ENCODE measurements around the gene RIN3.
"Not testable (repeated sequence)": the region's sequence is repeated elsewhere in the genome, so short reads cannot be mapped to it uniquely, and the experiment has no call there.

The RIN3 gene

GRCh38 chr14:92701826-92702225 is 188.2 kb downstream of the RIN3 start:
- no peak for DNase-seq
- in situ Hi-C loops (cut with HindIII; ENCODE audit: low pct_ligation_motif_present, low pct_unique_long_range_greater_than_20kb, low sequenced_read_pairs), result no loop called here

- in situ Hi-C loops (cut with HindIII; ENCODE audit: low pct_ligation_motif_present, low pct_unique_long_range_greater_than_20kb, low sequenced_read_pairs), result no loop called here
- DNase-seq, result no peak
Observed at GRCh38 chr14:92702441-92702918, 188.9 kb downstream of the RIN3 start.

DNA sequence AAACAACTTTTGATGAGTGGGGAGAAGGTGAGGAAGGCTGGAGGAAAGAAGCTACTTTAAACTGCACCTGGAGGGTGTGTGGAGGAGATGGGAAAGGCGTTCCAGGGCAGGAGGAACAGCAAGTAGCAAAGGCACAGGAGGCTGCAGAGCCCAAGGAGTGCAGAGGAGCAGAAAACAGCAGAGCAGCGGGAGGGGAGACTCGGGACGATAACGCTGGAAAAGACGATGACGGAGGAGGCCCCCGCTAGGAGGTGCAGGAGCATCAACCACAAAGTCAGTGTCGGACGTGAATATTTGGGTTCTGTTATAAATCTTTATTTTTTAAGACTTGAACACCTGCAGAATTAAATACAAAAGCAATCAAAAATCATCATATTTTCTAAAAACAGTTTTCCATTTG is 189.9 kb downstream of the RIN3 start:
- no peak for DNase-seq
- in situ Hi-C loops (cut with HindIII; ENCODE audit: low pct_ligation_motif_present, low pct_unique_long_range_greater_than_20kb, low sequenced_read_pairs), result no loop called here

- no peak for DNase-seq
- in situ Hi-C loops (cut with HindIII; ENCODE audit: low pct_ligation_motif_present, low pct_unique_long_range_greater_than_20kb, low sequenced_read_pairs), result no loop called here
Observed at GRCh38 chr14:92704036-92704804, 190.6 kb downstream of the RIN3 start.

- DNase-seq, result no peak
- in situ Hi-C loops (cut with HindIII; ENCODE audit: low pct_ligation_motif_present, low pct_unique_long_range_greater_than_20kb, low sequenced_read_pairs), result no loop called here
Observed at GRCh38 chr14:92704821-92705220, 191.2 kb downstream of the RIN3 start.

DNA sequence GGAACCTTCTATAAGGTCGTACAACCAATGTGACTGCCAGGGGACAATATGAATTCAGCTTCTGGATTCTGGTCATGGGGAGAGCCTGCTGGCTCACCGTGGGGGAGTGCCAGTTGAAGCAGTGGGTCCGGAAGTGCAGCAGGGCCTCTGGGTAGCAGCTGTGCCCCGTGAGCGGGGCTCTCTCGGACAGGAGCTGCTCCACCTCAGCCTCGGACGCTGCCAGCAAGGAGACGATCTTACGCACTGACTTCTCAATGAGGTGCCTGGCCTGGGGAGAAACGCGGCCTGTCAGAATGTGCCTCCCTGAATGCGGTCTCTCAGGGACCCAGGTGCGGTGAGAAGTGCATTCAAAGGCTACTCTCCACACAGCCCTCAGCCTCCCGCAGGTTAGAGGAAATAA is 192.8 kb downstream of the RIN3 start:
- no peak for DNase-seq
- in situ Hi-C loops (cut with HindIII; ENCODE audit: low pct_ligation_motif_present, low pct_unique_long_range_greater_than_20kb, low sequenced_read_pairs), result no loop called here

DNA sequence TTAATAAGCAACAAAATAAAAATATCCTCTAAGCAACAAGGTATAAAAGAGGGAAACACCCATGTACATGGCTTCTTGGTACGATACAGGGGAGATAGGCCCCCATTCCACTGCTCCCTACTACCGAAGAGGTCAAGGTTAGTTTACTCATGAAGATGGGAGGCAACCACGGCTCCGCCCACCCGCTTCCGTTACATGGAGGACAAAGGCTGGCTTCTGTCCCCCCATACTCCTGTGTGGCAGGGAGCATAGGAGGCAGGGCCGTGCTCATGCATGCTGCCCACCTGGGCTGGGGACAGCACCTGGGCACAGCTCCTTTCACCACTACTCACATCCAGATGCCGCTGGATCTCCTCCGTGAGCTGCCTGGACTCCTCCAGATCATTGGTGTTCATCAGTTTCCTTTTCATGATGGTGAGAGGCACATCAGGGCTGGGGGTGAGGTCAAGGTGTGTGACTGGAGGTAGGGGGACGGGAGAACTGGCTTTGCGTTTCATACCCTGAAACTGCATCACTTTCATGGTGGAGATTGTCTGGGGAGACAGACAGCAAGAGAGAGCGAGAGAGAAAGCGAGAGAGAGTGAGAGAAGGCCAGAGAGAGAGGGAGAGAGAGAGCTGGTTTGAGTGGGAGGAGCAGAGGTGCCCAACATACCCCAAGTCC is 195.9 kb downstream of the RIN3 start:
- DNase-seq, result no peak
- in situ Hi-C loops (cut with HindIII; ENCODE audit: low pct_ligation_motif_present, low pct_unique_long_range_greater_than_20kb, low sequenced_read_pairs), result no loop called here

DNA sequence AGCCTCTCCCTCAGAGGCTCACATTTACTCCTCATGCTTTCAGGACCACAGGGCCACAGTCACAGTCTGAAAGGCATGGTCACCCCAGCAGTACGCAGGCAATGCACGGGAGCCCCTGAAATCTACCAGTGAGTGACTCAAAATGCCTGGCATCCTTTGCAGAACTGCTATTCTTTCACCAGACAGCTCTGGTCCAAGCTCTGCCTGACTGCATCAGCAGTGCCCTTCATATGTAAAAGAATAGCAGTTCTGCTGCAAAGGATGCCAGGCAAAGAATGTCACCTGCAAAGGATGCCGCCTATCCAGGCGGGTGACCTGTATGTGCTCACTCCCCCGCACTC is 196.4 kb downstream of the RIN3 start:
- DNase-seq, result no peak
- in situ Hi-C loops (cut with HindIII; ENCODE audit: low pct_ligation_motif_present, low pct_unique_long_range_greater_than_20kb, low sequenced_read_pairs), result no loop called here

DNA sequence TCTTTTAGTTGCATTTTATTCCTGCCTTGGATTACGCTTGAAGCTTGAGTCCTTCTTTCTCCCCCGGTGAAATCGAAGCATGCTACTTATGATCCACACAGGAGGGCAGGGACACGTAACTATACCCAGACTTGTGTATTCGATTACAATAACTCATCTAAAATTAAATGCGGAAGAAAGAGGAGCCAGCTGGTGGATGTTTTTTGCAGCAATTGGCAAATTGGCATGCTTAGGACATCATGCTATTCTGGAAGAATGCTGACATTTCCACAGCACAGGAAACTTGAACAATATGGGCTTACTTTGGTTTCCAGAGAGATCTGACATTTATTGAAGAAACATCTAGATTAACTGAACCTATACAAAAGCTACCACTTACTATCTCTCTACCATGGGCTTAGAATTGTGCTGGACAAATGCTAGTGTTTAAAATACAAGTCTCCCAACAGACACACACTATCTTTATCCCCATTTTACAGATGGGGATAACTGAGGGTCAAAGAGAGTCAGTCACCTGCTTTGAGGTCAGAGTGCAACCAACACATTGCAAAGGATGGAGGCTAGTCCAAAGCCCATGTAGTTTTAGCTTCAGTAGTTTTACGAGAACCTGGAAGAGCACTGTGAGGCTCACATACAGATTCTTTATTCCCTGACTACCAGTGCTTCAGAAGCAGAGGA is 198.5 kb downstream of the RIN3 start:
- in situ Hi-C loops (cut with HindIII; ENCODE audit: low pct_ligation_motif_present, low pct_unique_long_range_greater_than_20kb, low sequenced_read_pairs), result no loop called here
- no peak for DNase-seq

DNA sequence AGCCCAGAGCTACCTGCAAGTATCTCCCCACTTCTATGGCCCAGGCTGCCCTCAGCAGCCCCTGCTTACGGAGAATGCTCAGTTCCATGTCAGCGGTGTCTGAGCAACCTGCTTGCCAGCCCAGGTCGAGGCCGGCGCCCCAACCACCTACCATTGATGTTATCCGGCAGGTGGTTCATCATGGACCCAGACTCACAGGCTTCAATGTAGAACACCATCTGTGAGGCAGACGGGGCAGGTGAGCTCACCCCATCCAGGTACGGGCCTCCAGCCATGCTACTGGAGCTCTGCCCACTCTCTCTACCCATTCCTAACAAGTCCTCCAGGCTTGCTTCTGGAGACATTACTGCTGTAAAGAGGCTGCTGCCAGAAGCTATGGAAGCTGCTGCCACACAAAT is 199.1 kb downstream of the RIN3 start:
- DNase-seq, result no peak
- in situ Hi-C loops (cut with HindIII; ENCODE audit: low pct_ligation_motif_present, low pct_unique_long_range_greater_than_20kb, low sequenced_read_pairs), result no loop called here

DNA sequence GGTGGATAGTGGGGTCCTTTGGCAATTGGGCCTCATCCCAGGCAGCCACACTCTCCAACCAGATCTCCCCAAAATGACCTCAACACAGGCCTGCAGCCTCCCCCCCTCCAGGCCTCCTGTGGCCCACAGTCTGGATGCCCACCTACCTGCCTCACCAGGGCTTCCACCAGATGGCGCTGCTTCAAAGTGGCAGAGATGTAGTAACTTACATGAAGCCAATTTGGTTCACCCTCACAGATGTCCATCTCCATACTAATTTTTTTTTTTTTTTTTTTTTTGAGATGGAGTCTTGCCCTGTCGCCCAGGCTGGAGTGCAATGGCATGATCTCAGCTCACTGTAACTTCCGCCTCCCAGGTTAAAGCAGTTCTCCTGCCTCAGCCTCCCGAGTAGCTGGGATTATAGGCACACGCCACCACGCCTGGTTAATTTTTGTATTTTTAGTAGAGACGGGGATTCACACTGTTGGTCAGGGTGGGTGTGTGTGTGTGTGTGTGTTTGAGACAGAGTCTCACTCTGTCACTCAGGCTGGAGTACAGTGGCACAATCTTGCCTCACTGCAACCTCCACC is 201.2 kb downstream of the RIN3 start:
- peak; percentile 67 for DNase-seq
- in situ Hi-C loops (cut with HindIII; ENCODE audit: low pct_ligation_motif_present, low pct_unique_long_range_greater_than_20kb, low sequenced_read_pairs), result not testable (repeated sequence)

GRCh38 chr14:92716131-92716530 is 202.6 kb downstream of the RIN3 start:
- DNase-seq, result no peak
- in situ Hi-C loops (cut with HindIII; ENCODE audit: low pct_ligation_motif_present, low pct_unique_long_range_greater_than_20kb, low sequenced_read_pairs), result no loop called here

DNA sequence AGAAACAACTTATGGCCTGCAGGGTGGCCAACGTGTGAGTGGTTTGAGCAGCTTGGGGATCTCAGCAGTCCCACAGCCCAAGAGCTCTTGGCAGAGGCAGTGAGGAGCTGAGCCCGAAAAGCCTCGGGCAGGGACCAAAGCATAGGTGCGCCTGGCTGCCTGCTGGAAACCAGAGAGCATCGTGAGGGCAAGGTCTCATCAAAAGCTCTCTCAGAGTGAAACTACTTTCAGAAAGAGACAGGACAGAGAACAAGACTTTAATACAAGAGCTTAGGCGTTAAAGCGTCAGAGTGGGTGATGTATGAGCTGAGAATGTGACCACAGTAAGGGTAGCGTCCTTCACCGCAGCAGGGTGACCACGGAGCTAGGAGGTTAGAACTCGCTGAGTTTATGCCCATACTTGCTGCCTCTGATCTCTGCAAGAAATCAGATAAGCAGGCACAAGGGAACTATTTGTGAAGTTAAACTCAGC is 204.0 kb downstream of the RIN3 start:
- in situ Hi-C loops (cut with HindIII; ENCODE audit: low pct_ligation_motif_present, low pct_unique_long_range_greater_than_20kb, low sequenced_read_pairs), result no loop called here
- DNase-seq, result no peak

DNA sequence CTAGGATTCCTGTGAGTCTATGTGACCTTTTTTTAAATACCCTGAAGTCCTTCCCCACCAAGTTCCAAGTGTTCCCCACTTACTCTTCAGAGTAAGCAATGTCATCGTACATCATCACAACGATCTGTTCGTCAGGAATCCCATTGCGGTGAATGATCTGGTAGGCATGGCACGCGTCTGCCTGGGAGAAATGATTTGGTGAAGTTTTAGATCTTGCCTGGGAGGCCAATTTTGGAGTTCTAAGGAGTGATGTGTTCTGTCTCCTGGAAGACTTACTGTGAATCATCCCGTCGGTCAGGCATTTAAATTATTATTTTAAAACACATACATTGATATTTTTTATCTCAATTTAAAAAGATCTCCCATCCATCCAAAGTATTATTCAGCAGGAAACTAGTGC is 205.1 kb downstream of the RIN3 start:
- DNase-seq, result no peak
- in situ Hi-C loops (cut with HindIII; ENCODE audit: low pct_ligation_motif_present, low pct_unique_long_range_greater_than_20kb, low sequenced_read_pairs), result no loop called here

DNA sequence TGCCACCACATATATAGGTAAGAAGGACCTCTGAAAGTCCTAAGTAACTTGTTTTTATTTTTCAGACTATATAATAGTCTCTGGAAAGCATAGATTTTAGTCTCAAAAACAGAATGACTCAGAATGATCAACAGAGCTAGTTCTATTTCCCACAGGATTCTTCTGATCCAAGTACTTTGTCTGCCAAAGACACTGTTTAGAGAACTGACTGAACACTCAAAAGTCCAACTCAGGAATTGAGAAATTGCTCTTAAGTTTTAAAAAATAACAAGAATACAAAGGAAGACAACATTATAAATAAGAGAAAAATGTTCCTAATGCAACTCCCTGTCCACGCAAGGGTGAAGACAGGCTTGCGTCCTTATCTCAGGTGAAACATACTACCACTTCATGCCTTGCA is 205.8 kb downstream of the RIN3 start:
- in situ Hi-C loops (cut with HindIII; ENCODE audit: low pct_ligation_motif_present, low pct_unique_long_range_greater_than_20kb, low sequenced_read_pairs), result no loop called here
- DNase-seq, result no peak

DNA sequence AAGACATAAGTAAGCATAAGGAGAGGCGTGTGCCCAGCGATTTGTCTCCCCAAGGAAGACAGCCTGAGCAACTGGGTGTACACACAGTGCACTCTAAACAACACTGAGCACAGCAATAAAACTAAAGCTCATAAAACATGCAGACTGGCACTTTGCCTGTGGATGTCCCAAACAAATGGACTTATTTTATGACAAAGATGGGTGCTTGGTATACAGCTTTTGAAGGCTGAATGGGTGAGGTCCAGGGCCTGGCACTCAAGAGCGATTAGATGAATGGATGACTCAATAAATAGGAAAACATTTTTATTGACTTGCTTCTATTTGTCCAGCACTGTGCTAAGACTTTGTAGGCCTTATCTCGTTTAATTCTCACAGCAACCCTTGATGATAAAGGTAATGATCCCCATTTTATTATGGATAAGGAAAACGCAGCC is 206.3 kb downstream of the RIN3 start:
- in situ Hi-C loops (cut with HindIII; ENCODE audit: low pct_ligation_motif_present, low pct_unique_long_range_greater_than_20kb, low sequenced_read_pairs), result no loop called here
- no peak for DNase-seq

- in situ Hi-C loops (cut with HindIII; ENCODE audit: low pct_ligation_motif_present, low pct_unique_long_range_greater_than_20kb, low sequenced_read_pairs), result no loop called here
- no peak for DNase-seq
Observed at GRCh38 chr14:92724516-92725340, 211.1 kb downstream of the RIN3 start.

GRCh38 chr14:92726135-92726932 is 212.8 kb downstream of the RIN3 start:
- peak; percentile 42 for DNase-seq
- in situ Hi-C loops (cut with HindIII; ENCODE audit: low pct_ligation_motif_present, low pct_unique_long_range_greater_than_20kb, low sequenced_read_pairs), result no loop called here

Data from ACHN (cell line).